GM19328 (cell line): ENCODE results near the gene NPTN.
"Not testable (repeated sequence)": the region's sequence is repeated elsewhere in the genome, so short reads cannot be mapped to it uniquely, and the experiment has no call there.

Source experiments
- ATAC-seq: cut with Tn5 transposase; IDR thresholded peaks from one replicate; pipeline ENCODE4 v1.9.1; 2021; ENCODE audit warnings: mild to moderate bottlenecking, moderate library complexity; ENCODE audit not compliant: unreplicated experiment

The NPTN gene

DNA sequence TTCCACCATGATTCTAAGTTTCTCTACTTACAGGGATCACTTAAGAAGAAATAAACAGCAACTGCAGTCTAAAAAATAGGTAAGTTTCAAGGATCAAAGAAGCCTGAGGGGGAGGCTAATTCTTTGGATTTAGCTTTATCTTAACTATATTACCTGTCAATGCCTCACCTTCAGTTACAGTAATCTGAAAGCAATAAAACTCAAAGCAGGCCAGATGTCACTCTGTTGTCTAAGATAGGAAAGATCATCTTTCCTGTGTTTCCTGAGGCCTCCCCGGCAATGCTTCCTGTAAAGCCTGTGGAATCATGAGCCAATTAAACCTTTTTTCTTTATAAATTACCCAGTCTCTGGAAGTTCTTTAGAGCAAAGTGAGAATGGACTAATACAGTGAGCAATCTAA, 60.2 kb downstream of the NPTN start:
- ATAC-seq: no peak

DNA sequence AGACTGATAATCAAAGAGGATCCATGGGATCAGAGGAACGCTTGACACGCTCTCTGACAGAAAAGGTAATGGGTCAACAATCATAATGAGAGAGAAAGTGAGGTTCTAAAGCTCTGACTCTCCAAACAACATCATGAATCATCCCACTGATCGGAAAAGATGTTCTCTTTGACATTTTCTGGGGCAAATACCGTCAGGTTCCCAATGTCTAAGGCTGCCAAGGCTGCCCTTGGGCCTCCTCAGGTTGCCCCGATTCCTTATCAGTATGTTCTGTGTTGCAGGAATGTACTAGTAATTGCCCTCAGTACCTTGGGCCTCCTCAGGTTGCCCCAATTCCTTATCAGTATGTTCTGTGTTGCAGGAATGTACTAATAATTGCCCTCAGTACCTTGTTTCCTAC, 60.9 kb downstream of the NPTN start:
- no peak for ATAC-seq

DNA sequence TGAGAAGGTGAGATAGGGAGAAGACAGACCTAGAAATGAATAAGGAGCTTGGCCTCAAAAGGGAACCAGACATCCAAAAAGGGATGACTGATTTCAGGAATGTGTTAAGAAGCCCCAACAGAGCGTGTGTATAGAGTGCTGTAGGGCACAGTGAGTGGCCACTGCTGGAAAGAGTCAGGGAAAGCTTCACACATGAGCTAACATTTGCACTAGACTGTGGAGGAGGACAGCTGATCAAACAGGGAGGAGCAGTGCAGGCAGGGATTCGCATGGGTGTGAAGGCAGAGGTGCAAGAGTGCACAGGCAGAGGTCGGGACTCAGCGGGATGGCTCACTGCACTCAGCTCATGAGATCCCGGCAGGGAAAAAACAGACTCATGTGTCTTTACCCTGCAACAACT, 61.8 kb downstream of the NPTN start:
- no peak for ATAC-seq

DNA sequence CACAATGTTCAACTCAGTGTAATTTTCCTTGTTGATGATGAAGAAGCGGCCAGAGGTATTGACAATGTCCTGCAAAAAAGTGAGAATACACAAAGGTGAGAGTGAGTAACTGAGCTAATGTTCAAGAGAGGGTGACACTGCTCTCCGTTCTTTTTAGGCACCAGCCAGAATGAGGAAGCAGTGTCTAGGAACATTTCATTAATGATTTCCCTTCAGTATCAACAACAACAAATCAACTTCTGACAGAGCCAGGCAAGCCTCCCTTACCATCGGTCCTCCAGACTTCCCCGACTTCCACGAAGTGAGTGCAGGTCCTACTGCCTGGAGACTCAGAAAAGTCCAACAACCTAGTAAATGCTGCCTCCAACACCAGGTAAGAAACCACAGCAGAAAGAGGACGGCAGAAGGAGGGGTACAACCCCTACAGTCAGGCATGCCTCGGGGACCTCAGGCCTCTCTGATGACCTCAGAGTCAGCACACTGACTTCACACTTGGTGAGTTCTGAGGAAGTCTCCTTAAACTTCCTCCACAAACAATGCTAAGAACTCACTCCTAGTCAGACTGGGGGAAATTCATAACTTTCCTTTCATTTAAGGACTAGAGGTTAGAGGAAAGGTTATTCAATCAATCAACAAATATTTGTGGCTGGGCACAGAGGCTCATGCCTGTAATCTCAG, 62.7 kb downstream of the NPTN start:
- no peak for ATAC-seq

DNA sequence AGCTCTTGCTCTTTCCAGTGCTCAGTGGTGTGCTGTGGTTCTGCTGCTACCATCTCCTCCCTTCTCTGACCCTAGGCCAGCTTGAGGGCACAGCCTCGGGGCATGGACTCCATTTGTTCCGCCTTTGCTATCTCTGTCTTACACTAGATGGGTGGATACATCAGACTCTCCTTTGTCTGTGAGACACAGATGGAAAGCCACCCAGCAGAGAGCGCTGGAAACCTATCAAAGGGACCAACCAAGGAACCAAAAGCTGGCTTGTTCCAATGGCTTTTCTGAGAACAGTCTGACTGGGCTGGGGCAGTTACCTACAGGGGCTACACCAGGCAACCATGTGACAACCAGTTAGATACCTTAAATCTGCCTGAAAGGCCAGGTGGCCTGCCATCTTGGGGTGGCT, 63.8 kb downstream of the NPTN start:
- no peak for ATAC-seq

DNA sequence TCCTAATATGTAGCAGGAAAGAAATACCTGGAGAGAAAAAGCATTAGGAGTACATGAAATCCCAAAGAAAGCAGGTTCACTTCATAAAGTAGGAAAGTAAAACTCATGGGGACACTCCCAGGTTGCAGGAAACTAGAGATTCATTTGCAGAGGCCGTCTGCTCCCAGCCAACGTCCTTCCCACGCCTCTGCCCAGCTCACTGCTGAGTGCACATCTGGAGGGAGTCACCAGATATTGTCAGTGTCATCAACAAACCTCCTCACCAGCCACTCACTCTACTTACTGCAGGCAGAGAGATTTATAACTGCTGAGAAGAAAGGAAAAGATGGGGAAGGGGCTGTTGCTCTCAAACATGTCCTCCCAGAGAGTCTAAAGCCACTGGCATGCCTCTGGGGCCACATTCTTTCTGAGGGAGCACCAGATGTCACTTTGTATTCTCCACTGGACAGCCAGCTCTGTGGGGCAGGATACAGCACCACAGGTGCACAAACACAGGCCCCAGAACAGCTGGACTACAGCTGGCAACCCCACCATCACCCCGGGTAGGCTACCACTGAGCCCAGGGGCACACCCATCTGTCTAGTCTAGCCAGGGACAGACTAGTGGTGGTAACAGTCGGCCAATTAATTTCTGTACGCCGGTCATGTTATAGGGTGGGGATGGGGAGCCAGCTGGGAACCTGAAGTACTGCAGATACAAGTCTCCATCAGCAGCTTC, 64.5 kb downstream of the NPTN start:
- ATAC-seq: no peak

DNA sequence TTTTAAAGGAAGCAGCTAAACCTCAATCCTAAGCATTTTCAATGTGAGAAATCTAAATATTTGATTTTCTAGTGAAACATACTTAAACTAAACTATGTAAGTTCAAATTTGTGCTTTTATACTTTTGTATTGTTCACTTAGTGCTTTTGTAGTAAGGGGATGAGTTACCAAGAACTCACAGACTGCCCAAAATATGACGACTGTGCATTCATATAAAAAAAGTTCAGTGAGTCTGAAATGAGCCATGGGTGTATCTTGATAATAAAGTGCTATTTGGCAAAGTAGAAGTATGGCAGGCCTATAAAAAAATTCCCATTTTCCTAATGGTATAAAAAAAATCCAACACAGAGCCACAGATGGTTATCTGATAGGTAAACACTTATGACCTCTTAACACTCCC, 66.2 kb downstream of the NPTN start:
- no peak for ATAC-seq

DNA sequence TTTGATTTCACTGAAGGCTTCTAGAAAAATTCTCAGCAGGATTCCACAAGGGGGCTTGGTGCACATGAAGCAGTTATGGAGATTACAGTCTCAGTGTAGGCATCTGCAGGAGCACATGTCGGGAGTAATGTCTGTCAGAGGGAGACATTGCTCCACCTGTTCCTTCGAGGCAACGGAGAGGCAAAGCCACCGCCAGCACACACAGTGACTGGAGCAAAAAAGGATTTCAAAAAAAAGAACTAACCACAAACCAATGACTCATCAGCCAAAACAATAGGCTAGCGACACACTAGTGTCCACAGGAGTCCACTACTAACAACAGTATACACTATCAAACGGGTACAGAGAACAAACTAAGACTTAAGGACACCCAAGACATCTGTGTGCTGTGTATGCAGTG, 68.9 kb downstream of the NPTN start:
- ATAC-seq: no peak

DNA sequence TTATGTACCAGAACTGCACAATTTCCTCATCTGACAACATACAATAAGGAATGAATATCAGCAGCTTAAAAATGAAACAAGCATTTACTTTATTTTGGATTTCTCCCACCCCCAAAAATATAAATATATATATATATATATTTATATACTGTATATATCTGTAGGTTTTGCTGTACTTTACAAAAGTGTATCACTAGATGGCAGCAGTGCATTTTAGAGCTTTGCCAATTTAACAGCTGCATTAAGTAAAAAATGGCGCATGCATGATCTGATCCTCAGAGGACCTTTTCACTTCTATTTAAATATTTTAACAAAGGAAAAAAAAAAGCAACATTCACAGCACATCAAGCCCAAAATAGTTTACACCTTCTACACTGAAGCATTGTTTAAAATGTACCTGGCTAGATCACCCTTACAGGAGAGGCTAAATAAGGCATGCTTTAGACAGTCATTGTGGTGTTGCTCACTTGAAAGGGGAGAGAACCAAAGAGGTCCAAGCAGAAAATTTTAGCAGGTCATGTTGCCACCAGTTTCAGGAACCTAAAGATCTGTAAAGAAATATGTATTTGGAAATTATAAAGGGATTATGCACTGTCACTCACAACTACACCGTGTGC, 72.6 kb downstream of the NPTN start:
- ATAC-seq: no peak

DNA sequence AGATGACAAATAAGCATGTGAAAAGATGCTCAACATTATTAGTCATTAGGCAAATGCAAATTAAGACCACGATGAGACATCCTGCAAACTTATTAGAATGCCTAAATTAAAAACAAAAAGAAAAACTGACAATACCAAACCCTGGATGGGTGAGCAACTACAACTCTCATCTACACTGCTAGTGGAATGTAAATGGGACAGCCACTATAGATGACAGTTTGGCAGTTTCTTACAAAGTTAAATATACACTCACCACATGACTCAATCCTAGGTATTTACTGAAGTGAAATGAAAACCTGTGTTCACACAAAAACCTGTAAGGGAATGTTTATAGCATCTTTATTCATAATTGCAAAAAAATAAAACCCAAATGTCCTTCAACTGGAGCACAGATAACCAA, 74.7 kb downstream of the NPTN start:
- ATAC-seq: no peak

DNA sequence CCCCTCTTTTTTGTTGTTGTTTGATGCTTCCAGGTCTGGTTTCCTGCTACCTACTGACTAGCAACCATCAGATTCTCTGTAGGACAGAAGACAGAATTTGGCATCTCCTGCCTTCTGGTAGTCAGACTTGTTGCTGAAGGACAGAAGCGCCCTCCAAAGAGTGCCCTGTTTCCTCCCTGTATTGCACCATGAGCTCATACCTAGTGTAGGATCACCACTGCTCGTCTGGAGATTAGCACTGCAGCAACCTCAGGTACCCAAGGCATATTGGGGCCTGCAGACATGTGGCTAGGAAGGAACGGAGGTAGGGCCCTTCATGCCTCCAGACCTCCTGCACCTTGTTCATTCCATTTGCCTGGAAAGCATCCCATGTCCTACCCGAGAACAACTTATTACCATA, 78.1 kb downstream of the NPTN start:
- no peak for ATAC-seq

DNA sequence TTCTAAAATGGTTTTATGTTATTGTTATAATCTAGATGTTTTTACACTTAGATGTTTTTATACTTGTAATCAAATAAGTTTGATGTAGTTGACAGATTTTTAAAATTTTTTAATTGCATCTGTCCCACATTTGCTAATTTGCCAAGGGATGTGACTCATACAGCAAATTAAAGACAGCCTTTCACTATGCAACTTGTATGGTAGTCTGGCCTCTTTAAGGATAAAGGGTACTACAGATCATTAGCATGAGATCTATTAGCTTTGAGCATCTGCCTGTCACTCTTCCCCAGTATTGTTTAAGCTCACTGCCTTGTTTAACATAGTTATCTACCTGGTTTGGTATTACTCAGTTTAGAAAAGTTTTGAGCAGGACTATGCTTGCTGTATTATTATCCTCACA, 83.0 kb downstream of the NPTN start:
- ATAC-seq: no peak

DNA sequence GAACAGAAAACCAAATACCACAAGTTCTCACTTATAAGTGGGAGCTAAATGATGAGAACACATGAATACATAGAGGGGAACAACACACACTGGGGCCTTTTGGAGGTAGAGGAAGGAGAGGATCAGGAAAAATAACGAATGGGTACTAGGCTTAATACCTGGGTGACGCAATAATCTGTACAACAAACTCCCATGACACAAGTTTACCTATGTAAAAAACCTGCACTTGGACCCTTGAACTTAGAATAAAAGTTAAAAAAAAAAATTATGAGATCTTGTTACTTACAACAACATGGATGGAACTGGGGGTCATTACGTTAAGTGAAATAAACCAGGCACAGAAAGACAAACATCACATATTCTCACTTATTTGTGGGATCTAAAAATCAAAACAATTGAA, 84.3 kb downstream of the NPTN start:
- not testable (repeated sequence) for ATAC-seq

DNA sequence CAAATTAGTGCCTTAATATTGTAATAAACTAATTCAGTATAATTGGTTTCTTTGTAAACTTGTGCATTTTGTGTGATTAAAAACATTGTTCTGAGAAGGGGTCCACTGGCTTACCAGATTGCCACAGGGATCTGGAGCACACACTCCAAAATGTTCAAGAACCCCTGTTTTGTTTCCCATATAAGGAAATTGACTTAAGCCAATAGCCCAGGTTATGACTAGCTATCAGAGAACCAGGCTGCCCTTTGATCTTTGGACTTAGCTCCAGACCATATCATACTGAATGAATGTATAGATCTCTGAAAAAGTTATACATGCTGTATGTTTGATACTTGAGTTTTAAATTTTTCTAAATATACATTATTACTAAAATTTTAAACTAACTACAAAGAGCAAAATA, 91.7 kb downstream of the NPTN start:
- no peak for ATAC-seq

DNA sequence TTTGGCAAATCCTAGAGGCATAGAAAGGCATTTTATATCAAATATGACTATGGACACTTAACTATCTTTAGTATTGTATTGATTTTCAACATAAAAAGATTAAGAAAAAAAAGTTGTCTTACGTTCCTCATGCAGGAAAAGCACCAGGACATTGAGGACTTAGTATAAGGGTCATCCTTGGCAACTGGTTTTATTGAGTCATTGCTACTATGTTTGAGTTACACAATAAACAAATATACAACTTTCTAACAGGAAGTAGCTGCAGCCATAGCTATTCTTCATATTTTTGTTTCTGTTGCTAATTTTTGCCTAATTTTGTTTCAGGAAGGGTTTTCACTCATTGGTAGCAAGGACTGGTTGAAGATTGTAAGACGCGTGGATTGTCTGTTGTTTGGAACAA, 93.0 kb downstream of the NPTN start:
- no peak for ATAC-seq

DNA sequence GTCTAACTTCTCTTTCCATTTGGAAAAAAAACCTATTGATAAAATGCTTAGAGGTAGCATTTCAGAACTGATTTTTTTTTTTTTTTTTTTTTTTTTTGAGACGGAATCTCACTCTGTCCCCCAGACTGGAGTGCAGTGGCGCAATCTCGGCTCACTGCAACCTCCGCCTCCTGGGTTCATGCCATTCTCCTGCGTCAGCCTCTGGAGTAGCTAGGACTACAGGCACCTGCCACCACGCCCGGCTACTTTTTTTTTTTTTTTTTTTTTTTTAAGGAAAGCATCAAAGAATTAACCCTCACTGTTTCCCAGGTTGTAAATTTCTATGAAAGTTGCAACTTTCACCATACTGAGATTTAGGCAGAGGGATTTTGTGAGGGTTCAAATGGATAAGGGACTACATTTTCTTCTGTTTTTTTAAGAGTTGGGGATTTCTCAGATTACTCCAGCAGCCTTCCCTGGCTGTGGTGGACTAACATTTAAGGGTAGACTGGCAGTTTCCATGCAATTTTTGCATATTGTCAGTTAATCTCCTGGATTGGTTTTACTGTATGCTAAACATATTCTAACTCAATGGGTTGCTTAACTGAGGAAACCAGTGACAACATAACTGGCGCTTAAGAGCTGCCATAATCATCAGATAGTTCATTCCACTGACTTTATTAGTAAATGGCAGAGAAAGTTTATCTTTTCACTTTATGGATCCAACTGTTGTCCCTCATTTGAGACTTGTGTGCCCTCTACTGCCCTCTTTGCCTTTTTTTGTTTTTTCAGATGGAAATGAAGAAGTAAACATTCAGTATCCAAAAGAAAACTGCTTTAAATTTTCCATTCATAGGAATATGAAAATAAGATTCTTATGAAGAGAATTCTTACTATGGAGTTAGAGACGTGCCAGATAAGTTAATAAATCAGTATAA, 93.7 kb downstream of the NPTN start:
- no peak for ATAC-seq

DNA sequence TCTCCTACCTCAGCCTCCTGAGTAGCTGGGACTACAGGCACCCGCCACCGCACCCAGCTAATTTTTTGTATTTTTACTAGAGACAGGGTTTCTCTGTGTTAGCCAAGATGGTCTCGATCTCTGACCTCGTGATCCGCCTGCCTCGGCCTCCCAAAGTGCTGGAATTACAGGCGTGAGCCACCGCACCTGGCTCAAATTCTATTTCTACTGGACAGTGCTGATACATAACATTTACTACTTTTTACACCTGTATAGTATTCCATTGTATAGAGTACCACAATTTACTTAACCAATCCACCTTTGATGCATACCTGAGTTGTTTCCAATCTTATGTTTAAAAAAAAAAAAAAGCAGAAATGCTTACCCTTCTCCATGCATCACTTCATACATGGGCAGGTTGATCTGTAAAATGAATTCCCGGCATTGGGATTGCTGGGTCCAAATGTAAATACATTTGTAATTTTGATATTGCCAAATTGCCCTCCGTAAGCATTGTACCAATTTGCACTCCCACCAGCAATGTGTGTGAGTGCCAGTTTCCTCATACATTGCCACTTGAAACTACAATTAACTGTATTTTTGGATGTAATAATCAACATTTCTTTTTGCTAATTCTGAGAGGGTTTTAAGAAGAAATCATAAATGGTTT, 94.5 kb downstream of the NPTN start:
- ATAC-seq: no peak

DNA sequence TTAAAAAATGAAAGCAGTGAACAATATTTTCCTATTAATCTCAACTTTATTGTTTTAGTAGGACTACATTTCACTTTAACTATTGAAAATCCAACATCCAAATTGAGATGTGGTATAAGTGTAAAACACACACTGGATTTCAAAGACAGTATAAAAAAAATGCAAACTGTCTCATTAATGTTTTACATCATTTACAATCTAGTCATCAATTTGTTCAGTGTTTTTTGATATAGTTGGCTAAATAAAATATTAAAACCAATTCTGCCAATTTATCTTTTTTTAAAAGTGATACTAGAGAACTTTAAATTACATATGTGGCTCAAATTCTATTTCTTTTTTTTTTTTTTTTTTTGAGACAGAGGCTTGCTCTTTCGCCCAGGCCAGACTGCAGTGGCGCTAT, 95.1 kb downstream of the NPTN start:
- no peak for ATAC-seq

DNA sequence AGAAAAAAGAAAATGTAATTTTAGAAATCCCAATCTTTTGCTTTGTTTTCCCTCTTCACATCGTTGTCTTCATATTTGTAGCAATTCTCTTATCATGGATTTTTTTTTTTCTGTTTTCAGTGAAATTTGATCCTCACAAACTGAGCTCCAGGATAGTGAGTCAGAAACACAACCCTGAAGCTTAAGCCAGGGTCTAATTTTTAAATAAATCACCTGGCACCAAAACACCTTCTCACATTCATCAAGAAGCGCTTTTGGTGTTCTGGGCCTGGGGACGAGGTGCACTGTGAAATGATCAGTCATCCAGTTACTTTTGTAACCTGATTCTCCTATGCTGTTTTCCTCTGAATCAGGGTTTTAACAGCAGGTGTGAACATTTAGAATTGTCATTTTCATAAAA, 102.5 kb downstream of the NPTN start:
- ATAC-seq: no peak

DNA sequence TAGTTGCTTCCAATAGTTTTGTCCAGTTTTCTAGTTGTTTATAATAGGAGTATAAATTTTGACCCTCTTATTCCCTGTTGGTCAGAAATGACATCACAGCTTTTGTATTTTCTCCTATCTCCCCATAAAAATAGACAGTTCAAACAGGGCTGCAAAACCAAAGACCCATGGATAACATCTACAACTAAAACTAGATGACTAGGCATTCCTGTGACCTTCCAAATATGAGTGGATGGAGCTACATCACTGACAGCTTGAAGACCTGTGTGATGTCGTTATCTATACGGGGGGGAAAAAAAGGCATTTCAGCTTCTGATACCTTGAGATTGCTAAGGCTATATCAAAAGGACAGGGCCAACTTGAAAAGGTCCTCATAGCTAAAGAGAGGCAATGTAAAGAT, 105.6 kb downstream of the NPTN start:
- ATAC-seq: no peak

DNA sequence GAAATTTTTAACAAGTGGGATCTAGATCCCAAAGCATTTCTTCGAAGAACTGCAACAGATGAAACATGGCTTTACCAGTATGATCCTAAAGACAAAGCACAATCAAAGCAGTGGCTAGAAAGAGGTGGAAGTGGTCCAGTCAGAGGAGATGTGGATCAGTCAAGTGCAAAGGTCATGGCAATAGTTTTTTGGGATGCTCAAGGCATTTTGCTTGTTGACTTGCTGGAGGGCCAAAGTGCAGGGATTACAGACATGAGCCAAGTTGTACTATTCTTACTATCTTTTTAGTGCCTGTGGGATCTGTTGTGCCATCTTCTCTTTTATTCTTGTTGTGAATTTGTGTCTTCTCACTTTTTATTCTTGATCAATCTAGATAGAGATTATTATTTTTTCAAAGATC, 108.3 kb downstream of the NPTN start:
- ATAC-seq: no peak
